HCT116 (cell line): ENCODE data around the gene BRSK2. TPM values are rescaled to one million over a fixed set of nuclear protein-coding genes. Genes with fewer than 3 reads are reported as not detected.

Source experiments
- ATAC-seq: fragments of 200-7000 bp; cut with Tn5 transposase; 2 replicates; pipeline ENCODE4 v1.9.1; 2020; ENCODE audit warnings: mild to moderate bottlenecking, moderate library complexity
- BruUV-seq: library from RNA; stranded (reverse); fragments of 400-500 nt; replicated peaks from 2 replicates; lab custom pipeline; 2021; lab: Mats Ljungman, UMichigan
- CTCF ChIA-PET: fragments of 300-600 bp; sonication (Branson Sonifier 250); formaldehyde crosslinking; loops from one replicate; lab custom pipeline; 2021; ENCODE audit warnings: antibody characterized with exemption; lab: Charles Lee
- POLR2A ChIA-PET: fragments of 300-600, 350-600 bp; sonication (Branson Sonifier 250); formaldehyde crosslinking; loops from one replicate; lab custom pipeline; 2021; ENCODE audit warnings: antibody characterized with exemption; lab: Charles Lee
- RAD21 ChIA-PET, 2 experiments: fragments of 300-600 bp; sonication (Branson Sonifier 250); formaldehyde crosslinking; loops; one replicate each; lab custom pipeline; 2023; ENCODE audit warnings: low total read pairs in 2 of 2; ENCODE audit not compliant: uncharacterized antibody in 2 of 2, unreplicated experiment in 2 of 2, low non-redundant PET in 1 of 2; lab: Charles Lee
- DNase-seq: peaks from one replicate; pipeline ENCODE4 v3.0.0-alpha.2; 2010; ENCODE audit warnings: low read depth, low spot score
- H2AFZ ChIP-seq: fragments of 200-600 bp; shearing (Covaris generic), sonication (generic); 2 replicates; pipeline ENCODE4 v1.6.1; 2017; ENCODE audit warnings: low read depth, mixed run types, mixed read lengths, antibody characterized with exemption, low read length; ENCODE audit not compliant: poor library complexity, severe bottlenecking
- H3K27ac ChIP-seq: 2 replicates; pipeline ENCODE4 v1.5.1; 2012; ENCODE audit warnings: low read depth, low read length
- H3K27me3 ChIP-seq: fragments of 200-600 bp; sonication (generic); 2 replicates; pipeline ENCODE4 v1.6.1; 2016; ENCODE audit warnings: mixed run types, low read length, mixed read lengths; ENCODE audit not compliant: insufficient read depth
- H3K36me3 ChIP-seq, 2 experiments: fragments of 200-500 bp in 1 of 2; fragments of 200-600 bp in 1 of 2; sonication (Bioruptor generic) in 1 of 2; sonication (generic) in 1 of 2; 2 replicates each; pipeline versions ENCODE4 v1.5.1 to v1.6.1; 2014 to 2016; ENCODE audit warnings: low read length in 2 of 2, inconsistent platforms in 1 of 2, mixed read lengths in 1 of 2, mixed run types in 1 of 2; ENCODE audit not compliant: insufficient read depth in 2 of 2, control insufficient read depth in 1 of 2
- H3K4me1 ChIP-seq, 2 experiments: fragments of 200-600 bp in 1 of 2; sonication (generic) in 1 of 2; 2 replicates each; pipeline versions ENCODE4 v1.5.1 to v1.6.1; 2012 to 2017; ENCODE audit warnings: low read length in 2 of 2, inconsistent platforms in 1 of 2, mild to moderate bottlenecking in 1 of 2, mixed read lengths in 1 of 2, mixed run types in 1 of 2, moderate library complexity in 1 of 2; ENCODE audit not compliant: insufficient read depth in 2 of 2, control insufficient read depth in 1 of 2
- H3K4me2 ChIP-seq: fragments of 200-600 bp; sonication (generic); 2 replicates; pipeline ENCODE4 v1.6.1; 2017; ENCODE audit warnings: mixed run types, low read length, mixed read lengths
- H3K4me3 ChIP-seq, 2 experiments: fragments of 200-600 bp in 1 of 2; sonication (generic) in 1 of 2; replicated peaks in 1 of 2; 2 replicates each; pipeline ENCODE4 v1.5.1; 2011 to 2016; ENCODE audit warnings: low read length in 2 of 2, control low read depth in 1 of 2, low read depth in 1 of 2, mild to moderate bottlenecking in 1 of 2, mixed read lengths in 1 of 2, mixed run types in 1 of 2
- H3K79me2 ChIP-seq: fragments of 200-600 bp; sonication (generic); 2 replicates; pipeline ENCODE4 v1.6.1; 2017; ENCODE audit warnings: mild to moderate bottlenecking, mixed run types, low read length, moderate library complexity, mixed read lengths; ENCODE audit not compliant: insufficient read depth
- H3K9ac ChIP-seq: fragments of 200-600 bp; sonication (generic); 2 replicates; pipeline ENCODE4 v1.6.1; 2016; ENCODE audit warnings: low read length, mixed read lengths
- H3K9me2 ChIP-seq: fragments of 200-600 bp; sonication (generic), shearing (Covaris generic); 2 replicates; pipeline ENCODE4 v1.6.1; 2017; ENCODE audit warnings: mixed run types, mild to moderate bottlenecking, moderate library complexity; ENCODE audit not compliant: insufficient read depth
- H3K9me3 ChIP-seq, 2 experiments: fragments of 200-500 bp in 1 of 2; fragments of 200-600 bp in 1 of 2; sonication (Bioruptor generic) in 1 of 2; sonication (generic) in 1 of 2; 2 replicates each; pipeline ENCODE4 v1.6.1; 2014 to 2017; ENCODE audit warnings: low read length in 2 of 2, mixed read lengths in 2 of 2, inconsistent platforms in 1 of 2, low read depth in 1 of 2, mild to moderate bottlenecking in 1 of 2, mixed run types in 1 of 2, moderate library complexity in 1 of 2; ENCODE audit not compliant: control insufficient read depth in 1 of 2, insufficient read depth in 1 of 2
- H4K20me1 ChIP-seq: fragments of 200-600 bp; sonication (generic), shearing (Covaris generic); 2 replicates; pipeline ENCODE4 v1.6.1; 2017; ENCODE audit warnings: mixed run types, mild to moderate bottlenecking, moderate library complexity; ENCODE audit not compliant: insufficient read depth
- CEBPB ChIP-seq: IDR thresholded peaks from 2 replicates; pipeline ENCODE4 v1.6.1; 2012; ENCODE audit warnings: low read depth
- EZH2 ChIP-seq: fragments of 200-600 bp; sonication (generic); IDR thresholded peaks from 2 replicates; pipeline ENCODE4 v1.6.1; 2017; ENCODE audit warnings: antibody characterized with exemption, mixed run types
- FOSL1 ChIP-seq: IDR thresholded peaks from 2 replicates; pipeline ENCODE4 v1.6.1; 2012; ENCODE audit warnings: low read depth
- JUND ChIP-seq: IDR thresholded peaks from 2 replicates; pipeline ENCODE4 v1.6.1; 2012
- SP1 ChIP-seq: IDR thresholded peaks from 2 replicates; pipeline ENCODE4 v1.6.1; 2012; ENCODE audit warnings: low read depth
- SRF ChIP-seq: IDR thresholded peaks from 2 replicates; pipeline ENCODE4 v1.6.1; 2012; ENCODE audit warnings: low read depth
- TCF7L2 ChIP-seq: IDR thresholded peaks from 2 replicates; pipeline ENCODE4 v1.7.0; 2011; ENCODE audit warnings: borderline replicate concordance, inconsistent platforms; ENCODE audit not compliant: insufficient read depth, insufficient read length; ENCODE audit errors: extremely low read depth
- YY1 ChIP-seq: IDR thresholded peaks from 2 replicates; pipeline ENCODE4 v1.6.1; 2011; ENCODE audit warnings: low read length, low read depth, moderate library complexity, mild to moderate bottlenecking; ENCODE audit not compliant: insufficient replicate concordance; ENCODE audit errors: extremely low read depth
- ZFX ChIP-seq: fragments of 450-650 bp; IDR thresholded peaks from 2 replicates; pipeline ENCODE4 v1.6.1; 2017
- ZNF274 ChIP-seq: fragments of 200-500 bp; sonication (Bioruptor generic); IDR thresholded peaks from 2 replicates; pipeline ENCODE4 v1.6.1; 2014; ENCODE audit warnings: mild to moderate bottlenecking, low read depth, low read length, inconsistent platforms
- intact Hi-C: fragments of 100-400 bp; cut with micrococcal nuclease; formaldehyde crosslinking; loops from 2 replicates; pipeline ENCODE4 v1.10.0; 2022
- total RNA-seq: library from RNA; stranded (reverse); gene quantifications from one replicate; pipeline ENCODE4 v1.2.1, GENCODE V29; 2021; ENCODE audit not compliant: unreplicated experiment
- TF ChIP-seq, protein P1 (sequence below): IDR thresholded peaks from 2 replicates; pipeline ENCODE4 v1.6.1; 2012
- TF ChIP-seq, protein P2 (sequence below), 3 experiments: fragments of 200-600 bp in 1 of 3; sonication (generic) in 1 of 3; IDR thresholded peaks in 2 of 3; conservative IDR thresholded peaks in 1 of 3; 2 replicates each; pipeline ENCODE4 v1.5.1; 2012 to 2017; ENCODE audit warnings: low read depth in 2 of 3, low read length in 2 of 3, antibody characterized with exemption in 1 of 3, borderline replicate concordance in 1 of 3, control low read depth in 1 of 3, mild to moderate bottlenecking in 1 of 3, mixed read lengths in 1 of 3, mixed run types in 1 of 3, moderate library complexity in 1 of 3; ENCODE audit not compliant: insufficient read depth in 1 of 3
- TF ChIP-seq, protein P3 (sequence below): IDR thresholded peaks from 2 replicates; pipeline ENCODE4 v1.6.1; 2012
- TF ChIP-seq, protein P4 (sequence below): IDR thresholded peaks from 2 replicates; pipeline ENCODE4 v1.6.1; 2011; ENCODE audit warnings: mild to moderate bottlenecking, low read length, moderate library complexity; ENCODE audit not compliant: insufficient replicate concordance; ENCODE audit errors: extremely low read depth
- TF ChIP-seq, protein P5 (sequence below): IDR thresholded peaks from 2 replicates; pipeline ENCODE4 v1.6.1; 2012; ENCODE audit warnings: low read depth

Gene BRSK2
- total RNA-seq, 1 experiment from 2014 or later: 14.0 TPM

DNA sequence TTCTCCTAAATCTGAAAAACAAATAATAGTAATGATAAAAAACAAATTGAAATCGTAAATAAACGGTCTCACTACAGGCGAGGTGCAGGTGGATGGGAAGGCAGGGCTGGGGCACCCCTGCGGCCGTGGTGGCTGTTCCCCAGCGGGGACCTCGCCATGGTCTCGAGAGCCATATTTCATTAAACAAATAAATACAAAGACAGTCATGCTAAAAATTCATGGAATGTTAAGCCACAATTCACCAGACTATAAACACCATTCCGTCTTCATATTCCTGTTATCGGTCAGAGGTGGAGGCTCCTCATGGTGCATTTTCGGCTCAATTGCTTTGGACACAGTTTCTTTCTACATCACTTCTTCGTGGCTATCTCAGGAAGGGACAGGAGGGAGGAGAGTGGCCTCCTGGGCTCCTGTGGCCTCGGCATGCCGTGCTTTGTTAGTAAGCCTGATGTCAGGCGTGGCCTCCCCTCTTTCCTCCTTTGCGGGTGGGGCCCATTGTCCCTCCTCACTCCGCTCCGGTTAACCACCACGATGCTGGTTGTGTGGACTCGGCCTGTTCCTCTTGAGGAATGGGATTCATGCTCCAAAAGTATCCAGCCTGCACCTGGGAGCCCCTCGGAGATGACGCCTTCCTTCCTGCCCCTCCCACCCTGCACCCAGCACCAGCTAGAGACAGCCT, 16.1 kb upstream of the BRSK2 start:
- ChIA-PET CTCF (no interaction called here), RAD21 (no interaction called here), POLR2A (interaction anchor here (0.9 kb wide), 1 partner anchor 20 kb away, joined by 3 read pairs; no protein-coding TSS in a partner anchor)
- Histone ChIP-seq H4K20me1 (no peaks in the 10 kb centered on the region), H3K4me2 (no peak overlapping the region), H3K79me2 (no peaks in the 10 kb centered on the region), H3K36me3 (no peaks in the 10 kb centered on the region), H3K9me2 (no peaks in the 10 kb centered on the region), H3K9ac (no peak overlapping the region), H3K9me3 (no peaks in the 10 kb centered on the region), H2AFZ (no peak overlapping the region), H3K27ac (no peak overlapping the region), H3K4me3 (no peak overlapping the region), H3K4me1 (no peaks in the 10 kb centered on the region), H3K27me3 (no peaks in the 10 kb centered on the region)
- intact Hi-C loops: no loop called here
- ATAC-seq (no peak), DNase-seq (no peak)
- TF ChIP-seq SRF: no peak
- TF ChIP-seq, protein P1, sequence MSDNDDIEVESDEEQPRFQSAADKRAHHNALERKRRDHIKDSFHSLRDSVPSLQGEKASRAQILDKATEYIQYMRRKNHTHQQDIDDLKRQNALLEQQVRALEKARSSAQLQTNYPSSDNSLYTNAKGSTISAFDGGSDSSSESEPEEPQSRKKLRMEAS: no peak
- no peak for TF ChIP-seq EZH2
- no peak for TF ChIP-seq FOSL1
- TF ChIP-seq CEBPB: no peak
- TF ChIP-seq TCF7L2: no peak
- TF ChIP-seq, protein P2, sequence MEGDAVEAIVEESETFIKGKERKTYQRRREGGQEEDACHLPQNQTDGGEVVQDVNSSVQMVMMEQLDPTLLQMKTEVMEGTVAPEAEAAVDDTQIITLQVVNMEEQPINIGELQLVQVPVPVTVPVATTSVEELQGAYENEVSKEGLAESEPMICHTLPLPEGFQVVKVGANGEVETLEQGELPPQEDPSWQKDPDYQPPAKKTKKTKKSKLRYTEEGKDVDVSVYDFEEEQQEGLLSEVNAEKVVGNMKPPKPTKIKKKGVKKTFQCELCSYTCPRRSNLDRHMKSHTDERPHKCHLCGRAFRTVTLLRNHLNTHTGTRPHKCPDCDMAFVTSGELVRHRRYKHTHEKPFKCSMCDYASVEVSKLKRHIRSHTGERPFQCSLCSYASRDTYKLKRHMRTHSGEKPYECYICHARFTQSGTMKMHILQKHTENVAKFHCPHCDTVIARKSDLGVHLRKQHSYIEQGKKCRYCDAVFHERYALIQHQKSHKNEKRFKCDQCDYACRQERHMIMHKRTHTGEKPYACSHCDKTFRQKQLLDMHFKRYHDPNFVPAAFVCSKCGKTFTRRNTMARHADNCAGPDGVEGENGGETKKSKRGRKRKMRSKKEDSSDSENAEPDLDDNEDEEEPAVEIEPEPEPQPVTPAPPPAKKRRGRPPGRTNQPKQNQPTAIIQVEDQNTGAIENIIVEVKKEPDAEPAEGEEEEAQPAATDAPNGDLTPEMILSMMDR (IDR thresholded peaks at IDR 0.05 in 2 of 3, conservative IDR thresholded peaks at IDR 0.05 in 1 of 3; ENCODE audit: borderline replicate concordance in 1 of 3, insufficient read depth in 1 of 3, low read depth in 2 of 3, low read length in 2 of 3): no peak
- TF ChIP-seq ZFX: no peak
- no peak for TF ChIP-seq JUND
- no peak for TF ChIP-seq ZNF274
- TF ChIP-seq, protein P3, sequence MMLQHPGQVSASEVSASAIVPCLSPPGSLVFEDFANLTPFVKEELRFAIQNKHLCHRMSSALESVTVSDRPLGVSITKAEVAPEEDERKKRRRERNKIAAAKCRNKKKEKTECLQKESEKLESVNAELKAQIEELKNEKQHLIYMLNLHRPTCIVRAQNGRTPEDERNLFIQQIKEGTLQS: no peak
- TF ChIP-seq, protein P4, sequence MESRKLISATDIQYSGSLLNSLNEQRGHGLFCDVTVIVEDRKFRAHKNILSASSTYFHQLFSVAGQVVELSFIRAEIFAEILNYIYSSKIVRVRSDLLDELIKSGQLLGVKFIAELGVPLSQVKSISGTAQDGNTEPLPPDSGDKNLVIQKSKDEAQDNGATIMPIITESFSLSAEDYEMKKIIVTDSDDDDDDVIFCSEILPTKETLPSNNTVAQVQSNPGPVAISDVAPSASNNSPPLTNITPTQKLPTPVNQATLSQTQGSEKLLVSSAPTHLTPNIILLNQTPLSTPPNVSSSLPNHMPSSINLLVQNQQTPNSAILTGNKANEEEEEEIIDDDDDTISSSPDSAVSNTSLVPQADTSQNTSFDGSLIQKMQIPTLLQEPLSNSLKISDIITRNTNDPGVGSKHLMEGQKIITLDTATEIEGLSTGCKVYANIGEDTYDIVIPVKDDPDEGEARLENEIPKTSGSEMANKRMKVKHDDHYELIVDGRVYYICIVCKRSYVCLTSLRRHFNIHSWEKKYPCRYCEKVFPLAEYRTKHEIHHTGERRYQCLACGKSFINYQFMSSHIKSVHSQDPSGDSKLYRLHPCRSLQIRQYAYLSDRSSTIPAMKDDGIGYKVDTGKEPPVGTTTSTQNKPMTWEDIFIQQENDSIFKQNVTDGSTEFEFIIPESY: no peak
- TF ChIP-seq, protein P5, sequence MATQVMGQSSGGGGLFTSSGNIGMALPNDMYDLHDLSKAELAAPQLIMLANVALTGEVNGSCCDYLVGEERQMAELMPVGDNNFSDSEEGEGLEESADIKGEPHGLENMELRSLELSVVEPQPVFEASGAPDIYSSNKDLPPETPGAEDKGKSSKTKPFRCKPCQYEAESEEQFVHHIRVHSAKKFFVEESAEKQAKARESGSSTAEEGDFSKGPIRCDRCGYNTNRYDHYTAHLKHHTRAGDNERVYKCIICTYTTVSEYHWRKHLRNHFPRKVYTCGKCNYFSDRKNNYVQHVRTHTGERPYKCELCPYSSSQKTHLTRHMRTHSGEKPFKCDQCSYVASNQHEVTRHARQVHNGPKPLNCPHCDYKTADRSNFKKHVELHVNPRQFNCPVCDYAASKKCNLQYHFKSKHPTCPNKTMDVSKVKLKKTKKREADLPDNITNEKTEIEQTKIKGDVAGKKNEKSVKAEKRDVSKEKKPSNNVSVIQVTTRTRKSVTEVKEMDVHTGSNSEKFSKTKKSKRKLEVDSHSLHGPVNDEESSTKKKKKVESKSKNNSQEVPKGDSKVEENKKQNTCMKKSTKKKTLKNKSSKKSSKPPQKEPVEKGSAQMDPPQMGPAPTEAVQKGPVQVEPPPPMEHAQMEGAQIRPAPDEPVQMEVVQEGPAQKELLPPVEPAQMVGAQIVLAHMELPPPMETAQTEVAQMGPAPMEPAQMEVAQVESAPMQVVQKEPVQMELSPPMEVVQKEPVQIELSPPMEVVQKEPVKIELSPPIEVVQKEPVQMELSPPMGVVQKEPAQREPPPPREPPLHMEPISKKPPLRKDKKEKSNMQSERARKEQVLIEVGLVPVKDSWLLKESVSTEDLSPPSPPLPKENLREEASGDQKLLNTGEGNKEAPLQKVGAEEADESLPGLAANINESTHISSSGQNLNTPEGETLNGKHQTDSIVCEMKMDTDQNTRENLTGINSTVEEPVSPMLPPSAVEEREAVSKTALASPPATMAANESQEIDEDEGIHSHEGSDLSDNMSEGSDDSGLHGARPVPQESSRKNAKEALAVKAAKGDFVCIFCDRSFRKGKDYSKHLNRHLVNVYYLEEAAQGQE: no peak
- TF ChIP-seq SP1: no peak
- no peak for TF ChIP-seq YY1
- no TSS peak for BruUV-seq
